Neural progenitor cell (in vitro differentiated cells): Measurements from ENCODE around the gene MPP1. TPM values are rescaled to one million over a fixed set of nuclear protein-coding genes. Genes with fewer than 3 reads are reported as not detected.

Experiments
- DNase-seq: peaks from one replicate; pipeline ENCODE4 v3.0.0-alpha.2; 2016; ENCODE audit warnings: low spot score
- H2AFZ ChIP-seq: fragments of 200-600 bp; sonication (generic); replicated peaks from 2 replicates; pipeline ENCODE4 v1.6.1; 2016; ENCODE audit warnings: antibody characterized with exemption
- H3F3A ChIP-seq: fragments of 200-600 bp; sonication (generic); 2 replicates; pipeline ENCODE4 v1.6.1; 2016; ENCODE audit warnings: antibody characterized with exemption, low read depth
- H3K27ac ChIP-seq: fragments of 200-600 bp; sonication (generic); 2 replicates; pipeline ENCODE4 v1.5.1; 2016; ENCODE audit warnings: mild to moderate bottlenecking
- H3K27me3 ChIP-seq: fragments of 200-600 bp; sonication (generic); 2 replicates; pipeline ENCODE4 v1.6.1; 2016; ENCODE audit warnings: mild to moderate bottlenecking, moderate library complexity
- H3K36me3 ChIP-seq: fragments of 200-600 bp; sonication (generic); 2 replicates; pipeline ENCODE4 v1.5.1; 2016
- H3K4me1 ChIP-seq: fragments of 200-600 bp; sonication (generic); 2 replicates; pipeline ENCODE4 v1.6.1; 2016; ENCODE audit warnings: mixed run types
- H3K4me2 ChIP-seq: fragments of 200-600 bp; sonication (generic); 2 replicates; pipeline ENCODE4 v1.6.1; 2016
- H3K4me3 ChIP-seq: fragments of 200-600 bp; sonication (generic); 2 replicates; pipeline ENCODE4 v1.5.1; 2016
- H3K79me2 ChIP-seq: fragments of 200-600 bp; sonication (generic); 2 replicates; pipeline ENCODE4 v1.6.1; 2016; ENCODE audit warnings: low read depth
- H3K9ac ChIP-seq: fragments of 200-600 bp; sonication (generic); 2 replicates; pipeline ENCODE4 v1.6.1; 2016
- H3K9me3 ChIP-seq: fragments of 200-600 bp; sonication (generic); 2 replicates; pipeline ENCODE4 v1.5.1; 2016; ENCODE audit warnings: low read depth
- H4K20me1 ChIP-seq: fragments of 200-600 bp; sonication (generic); 2 replicates; pipeline ENCODE4 v1.6.1; 2016; ENCODE audit warnings: low read depth
- H3K27ac Mint-ChIP-seq: 3 replicates; pipeline ENCODE4 v1.8.0; 2021; ENCODE audit warnings: mixed read lengths
- H3K27me3 Mint-ChIP-seq: 2 replicates; pipeline ENCODE4 v1.8.0; 2022; ENCODE audit warnings: low read depth, mild to moderate bottlenecking, inconsistent platforms, moderate library complexity, mixed read lengths; ENCODE audit not compliant: insufficient read depth
- H3K36me3 Mint-ChIP-seq: 3 replicates; pipeline ENCODE4 v1.8.0; 2021; ENCODE audit warnings: mixed read lengths
- H3K4me1 Mint-ChIP-seq: 3 replicates; pipeline ENCODE4 v1.8.0; 2021; ENCODE audit warnings: mixed read lengths
- H3K4me3 Mint-ChIP-seq: 3 replicates; pipeline ENCODE4 v1.8.0; 2021; ENCODE audit warnings: mild to moderate bottlenecking, moderate library complexity, mixed read lengths
- H3K9me3 Mint-ChIP-seq: 3 replicates; pipeline ENCODE4 v1.8.0; 2020; ENCODE audit warnings: mixed read lengths
- EZH2 ChIP-seq: fragments of 200-600 bp; sonication (generic); IDR thresholded peaks from 2 replicates; pipeline ENCODE4 v1.6.1; 2017; ENCODE audit warnings: antibody characterized with exemption, mild to moderate bottlenecking, moderate library complexity
- EZH2phosphoT487 ChIP-seq: fragments of 200-600 bp; sonication (generic); IDR thresholded peaks from 2 replicates; pipeline ENCODE4 v1.6.1; 2017; ENCODE audit warnings: antibody characterized with exemption
- total RNA-seq: library from RNA; depleted of rRNA; stranded (reverse); fragments of >200 nt; gene quantifications from 2 replicates; pipeline ENCODE4 v1.2.3, GENCODE V29; 2015; ENCODE audit warnings: low replicate concordance
- TF ChIP-seq, protein P1 (sequence below): fragments of 200-600 bp; sonication (generic); IDR thresholded peaks from 2 replicates; pipeline ENCODE4 v1.5.1; 2017; ENCODE audit warnings: antibody characterized with exemption, mild to moderate bottlenecking

The MPP1 gene
- total RNA-seq, 1 donor from 2014 or later, result not detected

DNA sequence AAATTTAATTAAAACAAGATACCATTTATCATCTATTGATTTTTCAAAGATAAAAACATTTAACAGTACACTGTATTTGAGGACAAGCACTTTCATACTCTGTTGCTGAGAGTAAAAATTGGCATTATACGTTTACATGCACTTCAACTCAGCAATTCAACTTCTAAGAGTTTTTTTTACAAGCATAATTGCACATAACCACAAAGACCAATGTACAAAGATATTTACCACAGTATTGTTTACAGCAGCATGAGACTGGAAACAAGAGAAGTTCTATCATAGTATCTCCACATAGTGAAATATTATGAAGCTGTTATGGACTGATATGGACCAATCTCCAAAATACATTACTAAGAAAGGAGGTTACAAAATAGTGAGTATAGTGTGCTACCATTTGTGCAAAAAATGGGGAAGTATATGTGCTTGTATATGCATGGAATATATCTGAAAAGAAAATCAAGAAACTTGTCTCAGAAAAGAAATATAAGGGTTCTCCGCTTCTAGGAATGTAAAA is 65.3 kb downstream of the MPP1 start:
- TF ChIP-seq EZH2phosphoT487, result no peak
- TF ChIP-seq, protein P1, sequence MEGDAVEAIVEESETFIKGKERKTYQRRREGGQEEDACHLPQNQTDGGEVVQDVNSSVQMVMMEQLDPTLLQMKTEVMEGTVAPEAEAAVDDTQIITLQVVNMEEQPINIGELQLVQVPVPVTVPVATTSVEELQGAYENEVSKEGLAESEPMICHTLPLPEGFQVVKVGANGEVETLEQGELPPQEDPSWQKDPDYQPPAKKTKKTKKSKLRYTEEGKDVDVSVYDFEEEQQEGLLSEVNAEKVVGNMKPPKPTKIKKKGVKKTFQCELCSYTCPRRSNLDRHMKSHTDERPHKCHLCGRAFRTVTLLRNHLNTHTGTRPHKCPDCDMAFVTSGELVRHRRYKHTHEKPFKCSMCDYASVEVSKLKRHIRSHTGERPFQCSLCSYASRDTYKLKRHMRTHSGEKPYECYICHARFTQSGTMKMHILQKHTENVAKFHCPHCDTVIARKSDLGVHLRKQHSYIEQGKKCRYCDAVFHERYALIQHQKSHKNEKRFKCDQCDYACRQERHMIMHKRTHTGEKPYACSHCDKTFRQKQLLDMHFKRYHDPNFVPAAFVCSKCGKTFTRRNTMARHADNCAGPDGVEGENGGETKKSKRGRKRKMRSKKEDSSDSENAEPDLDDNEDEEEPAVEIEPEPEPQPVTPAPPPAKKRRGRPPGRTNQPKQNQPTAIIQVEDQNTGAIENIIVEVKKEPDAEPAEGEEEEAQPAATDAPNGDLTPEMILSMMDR, result no peak
- TF ChIP-seq EZH2, result no peak
- Histone ChIP-seq H3K9ac (no peak overlapping the region), H3K4me1 (no peaks in the 10 kb centered on the region), H3K79me2 (no peaks in the 10 kb centered on the region), H3K4me2 (no peak overlapping the region), H3K27me3 (no peaks in the 10 kb centered on the region), H4K20me1 (no peaks in the 10 kb centered on the region), H3F3A (no peaks in the 10 kb centered on the region), H3K4me3 (no peak overlapping the region), H3K9me3 (no peaks in the 10 kb centered on the region), H2AFZ (no peak overlapping the region), H3K36me3 (no peaks in the 10 kb centered on the region), H3K27ac (no peak overlapping the region)
- Mint-ChIP-seq H3K9me3 (peaks cover 3% of the 10 kb centered on the region), H3K27ac (no peak overlapping the region), H3K36me3 (no peaks in the 10 kb centered on the region), H3K4me1 (no peaks in the 10 kb centered on the region), H3K4me3 (no peak overlapping the region), H3K27me3 (peaks cover 3% of the 10 kb centered on the region)
- DNase-seq, result no peak

DNA sequence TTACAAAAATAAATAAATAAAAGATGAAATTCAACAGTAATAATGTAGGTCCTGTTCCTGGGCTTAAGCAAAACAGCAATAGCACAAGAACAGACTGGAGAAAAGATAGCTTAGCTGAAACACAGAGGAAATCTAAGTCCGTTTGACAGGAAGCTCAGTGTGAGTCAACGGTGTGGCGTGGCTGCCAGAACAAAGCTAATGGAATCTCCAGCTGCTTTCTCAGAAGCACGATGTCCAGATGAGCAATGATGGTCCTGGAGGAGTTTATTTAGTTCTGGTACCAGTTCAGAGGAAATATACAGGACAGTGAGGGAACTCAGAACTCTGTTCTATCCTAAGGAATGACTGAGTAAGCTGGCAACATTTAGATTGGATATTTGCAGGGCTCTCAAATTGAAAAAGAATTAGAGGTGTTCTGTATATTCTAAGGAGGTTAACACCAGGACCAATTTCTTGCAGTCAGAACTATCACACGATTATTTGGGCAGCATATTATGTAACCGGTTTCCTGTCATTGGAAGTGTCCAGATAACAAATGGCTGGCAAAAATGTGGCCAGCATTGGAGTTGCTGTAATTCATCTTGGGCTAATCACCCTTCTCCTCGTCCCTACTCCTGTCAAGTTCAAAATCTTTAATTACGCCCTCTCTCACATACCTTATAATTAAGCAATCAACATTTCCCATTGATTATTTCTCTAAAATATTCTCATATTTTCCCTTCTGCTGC is 67.1 kb downstream of the MPP1 start:
- Histone ChIP-seq H3K4me1 (no peaks in the 10 kb centered on the region), H3K36me3 (no peaks in the 10 kb centered on the region), H3K4me2 (no peak overlapping the region), H3K9me3 (no peaks in the 10 kb centered on the region), H3K79me2 (no peaks in the 10 kb centered on the region), H2AFZ (no peak overlapping the region), H3K27me3 (no peaks in the 10 kb centered on the region), H3K4me3 (no peak overlapping the region), H3F3A (no peaks in the 10 kb centered on the region), H3K9ac (no peak overlapping the region), H3K27ac (no peak overlapping the region), H4K20me1 (no peaks in the 10 kb centered on the region)
- Mint-ChIP-seq H3K27me3 (peaks cover 3% of the 10 kb centered on the region), H3K9me3 (no peaks in the 10 kb centered on the region), H3K4me1 (no peaks in the 10 kb centered on the region), H3K4me3 (no peak overlapping the region), H3K27ac (no peak overlapping the region), H3K36me3 (no peaks in the 10 kb centered on the region)
- TF ChIP-seq, protein P1, result no peak
- no peak for TF ChIP-seq EZH2
- TF ChIP-seq EZH2phosphoT487, result no peak
- no peak for DNase-seq

- Mint-ChIP-seq H3K9me3 (no peaks in the 10 kb centered on the region), H3K4me1 (no peaks in the 10 kb centered on the region), H3K4me3 (no peak overlapping the region), H3K36me3 (no peaks in the 10 kb centered on the region), H3K27ac (no peak overlapping the region), H3K27me3 (peaks cover 3% of the 10 kb centered on the region)
- Histone ChIP-seq H3K9me3 (no peaks in the 10 kb centered on the region), H3K27ac (no peak overlapping the region), H3K4me3 (no peak overlapping the region), H3K36me3 (no peaks in the 10 kb centered on the region), H3K4me1 (no peaks in the 10 kb centered on the region), H3F3A (no peaks in the 10 kb centered on the region), H3K27me3 (no peaks in the 10 kb centered on the region), H2AFZ (no peak overlapping the region), H3K79me2 (no peaks in the 10 kb centered on the region), H3K4me2 (no peak overlapping the region), H4K20me1 (no peaks in the 10 kb centered on the region), H3K9ac (no peak overlapping the region)
- no peak for TF ChIP-seq EZH2
- TF ChIP-seq, protein P1, result no peak
- no peak for TF ChIP-seq EZH2phosphoT487
- no peak for DNase-seq
Observed at GRCh38 chrX:154737136-154737535, 68.1 kb downstream of the MPP1 start.
